Neuron (in vitro differentiated cells): ENCODE measurements around the gene CLECL1.
"Not testable (repeated sequence)": the region's sequence is repeated elsewhere in the genome, so short reads cannot be mapped to it uniquely, and the experiment has no call there.

Experiments
- H2AFZ ChIP-seq: one replicate; pipeline ENCODE4 v1.6.1; 2013; ENCODE audit warnings: low read depth, mild to moderate bottlenecking, inconsistent platforms, low read length, moderate library complexity
- H3K27me3 ChIP-seq: one replicate; pipeline ENCODE4 v1.6.1; 2013; ENCODE audit warnings: low read length; ENCODE audit not compliant: insufficient read depth
- H3K36me3 ChIP-seq: one replicate; pipeline ENCODE4 v1.6.1; 2013; ENCODE audit warnings: low read length; ENCODE audit not compliant: insufficient read depth
- H3K4me1 ChIP-seq: one replicate; pipeline ENCODE4 v1.6.1; 2013; ENCODE audit warnings: low read length; ENCODE audit not compliant: insufficient read depth
- H3K4me3 ChIP-seq: 2 replicates; pipeline ENCODE4 v1.5.1; 2013; ENCODE audit warnings: mild to moderate bottlenecking, low read length, moderate library complexity
- H3K9me3 ChIP-seq: one replicate; pipeline ENCODE4 v1.6.1; 2013; ENCODE audit warnings: low read length

The CLECL1 gene

DNA sequence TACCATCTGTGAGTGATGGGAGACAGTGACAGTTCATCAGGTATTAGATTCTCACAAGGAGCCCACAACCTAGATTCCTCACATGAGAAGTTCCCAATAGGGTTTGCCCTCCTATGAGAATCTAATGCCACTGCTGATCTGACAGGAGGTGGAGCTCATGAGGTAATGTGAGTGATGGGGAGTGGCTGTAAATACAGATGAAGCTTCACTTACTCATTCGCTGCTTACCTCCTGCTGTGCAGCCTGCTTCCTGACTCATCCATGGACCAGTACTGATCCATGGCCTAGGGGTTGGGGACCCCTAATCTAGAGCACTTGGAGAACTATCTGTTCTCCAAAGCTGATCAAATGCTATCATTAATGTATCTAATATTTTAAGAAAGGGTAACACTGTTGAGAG, 45.7 kb downstream of the CLECL1 start:
- Histone ChIP-seq H3K9me3 (peaks cover 5% of the 10 kb centered on the region), H3K27me3 (no peaks in the 10 kb centered on the region), H3K4me1 (no peaks in the 10 kb centered on the region), H3K36me3 (peaks cover 31% of the 10 kb centered on the region), H2AFZ (no peak overlapping the region), H3K4me3 (no peak overlapping the region)

DNA sequence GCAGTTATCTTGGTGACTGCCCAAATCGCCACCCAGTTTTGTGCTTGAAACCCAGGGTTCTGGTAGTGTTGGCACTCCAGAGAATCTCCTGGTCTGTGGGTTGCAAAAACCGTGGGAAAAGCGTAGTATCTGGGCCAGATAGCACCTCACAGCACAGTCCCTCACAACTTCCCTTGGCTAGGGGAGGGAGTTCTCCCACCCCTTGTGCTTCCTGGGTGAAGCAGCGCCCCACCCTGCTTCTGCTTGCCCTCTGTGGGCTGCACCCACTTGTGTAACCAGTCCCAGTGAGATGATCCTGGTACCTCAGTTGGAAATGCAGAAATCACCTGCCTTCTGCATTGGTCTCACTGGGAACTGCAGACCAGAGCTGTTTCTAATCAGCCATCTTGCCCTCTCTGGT, 47.0 kb downstream of the CLECL1 start:
- H3K36me3 ChIP-seq: peaks cover 26% of the 10 kb centered on the region
- no peak overlapping the region for H2AFZ ChIP-seq
- H3K9me3 ChIP-seq: peaks cover 5% of the 10 kb centered on the region
- H3K4me3 ChIP-seq: no peak overlapping the region
- no peaks in the 10 kb centered on the region for H3K4me1 ChIP-seq
- no peaks in the 10 kb centered on the region for H3K27me3 ChIP-seq

DNA sequence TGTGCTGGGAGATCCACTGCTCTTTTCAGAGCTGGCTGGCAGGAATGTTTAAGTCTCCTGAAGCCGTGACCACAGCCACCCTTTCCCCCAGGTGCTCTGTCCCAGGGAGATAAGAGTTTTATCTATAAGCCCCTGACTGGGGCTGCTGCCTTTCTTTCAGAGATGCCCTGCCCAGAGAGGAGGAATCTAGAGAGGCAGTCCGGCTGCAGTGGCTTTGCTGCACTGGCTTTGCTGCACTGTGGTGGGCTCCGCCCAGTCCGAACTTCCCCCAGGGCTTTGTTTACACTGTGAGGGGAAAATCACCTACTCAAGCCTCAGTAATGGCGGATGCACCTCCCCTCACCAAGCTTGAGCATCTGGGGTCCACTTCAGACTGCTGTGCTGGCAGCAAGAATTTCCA, 47.5 kb downstream of the CLECL1 start:
- H3K27me3 ChIP-seq, H3K4me1 ChIP-seq, H3K9me3 ChIP-seq, H2AFZ ChIP-seq, H3K4me3 ChIP-seq: not testable (repeated sequence)
- H3K36me3 ChIP-seq: peaks cover 25% of the 10 kb centered on the region

DNA sequence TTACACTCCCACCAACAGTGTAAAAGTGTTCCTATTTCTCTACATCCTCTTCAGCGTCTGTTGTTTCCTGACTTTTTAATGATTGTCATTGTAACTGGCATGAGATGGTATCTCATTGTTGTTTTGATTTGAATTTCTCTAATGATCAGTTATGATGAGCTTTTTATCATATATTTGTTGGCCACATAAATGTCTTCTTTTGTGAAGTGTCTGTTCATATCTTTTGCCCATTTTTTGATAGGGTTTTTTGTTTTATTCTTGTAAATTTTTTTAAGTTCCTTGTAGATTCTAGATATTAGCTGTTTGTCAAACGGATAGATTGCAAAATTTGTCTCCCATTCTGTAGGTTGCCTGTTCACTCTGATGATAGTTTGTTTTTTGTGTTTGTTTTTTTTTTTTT, 49.9 kb downstream of the CLECL1 start:
- not testable (repeated sequence) for H2AFZ ChIP-seq, H3K9me3 ChIP-seq, H3K4me1 ChIP-seq, H3K27me3 ChIP-seq, H3K4me3 ChIP-seq
- H3K36me3 ChIP-seq: peaks cover 13% of the 10 kb centered on the region

DNA sequence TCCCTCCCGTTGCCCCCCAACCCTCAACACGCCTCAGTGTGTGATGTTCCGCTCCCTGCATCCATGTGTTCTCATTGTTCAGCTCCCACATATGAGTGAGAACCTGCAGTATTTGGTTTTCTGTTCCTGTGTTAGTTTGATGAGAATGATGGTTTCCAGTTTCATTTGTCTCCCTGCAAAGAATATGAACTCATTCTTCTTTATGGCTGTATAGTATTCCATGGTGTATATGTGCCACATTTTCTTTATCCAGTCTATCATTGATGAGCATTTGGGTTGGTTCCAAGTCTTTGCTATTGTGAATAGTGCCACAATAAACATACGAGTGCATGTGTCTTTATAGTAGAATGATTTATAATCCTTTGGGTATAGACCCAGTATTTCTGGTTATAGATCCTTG, 50.4 kb downstream of the CLECL1 start:
- H3K4me3 ChIP-seq, H2AFZ ChIP-seq, H3K27me3 ChIP-seq, H3K4me1 ChIP-seq, H3K9me3 ChIP-seq: not testable (repeated sequence)
- peaks cover 13% of the 10 kb centered on the region for H3K36me3 ChIP-seq

DNA sequence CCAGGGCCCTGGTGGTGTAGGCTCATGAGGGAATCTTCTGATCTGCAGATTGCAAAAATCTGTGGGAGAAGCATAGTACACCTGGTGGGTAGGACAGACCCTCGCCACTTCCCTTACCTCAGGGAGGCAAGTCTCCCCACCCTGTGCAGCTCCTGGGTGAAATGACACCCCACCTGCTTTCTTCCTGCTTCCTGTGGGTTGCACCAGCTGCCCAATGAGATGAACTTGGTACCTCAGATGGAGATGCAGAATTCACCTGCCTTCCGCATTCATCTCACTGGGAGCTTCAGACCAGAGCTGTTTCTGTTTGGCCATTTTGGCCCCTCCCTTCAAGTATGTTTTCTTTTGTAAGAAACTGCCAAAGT, 58.7 kb downstream of the CLECL1 start:
- H3K9me3 ChIP-seq: peaks cover 2% of the 10 kb centered on the region
- H3K27me3 ChIP-seq: no peaks in the 10 kb centered on the region
- peaks cover 3% of the 10 kb centered on the region for H3K36me3 ChIP-seq
- H3K4me1 ChIP-seq: no peaks in the 10 kb centered on the region
- no peak overlapping the region for H3K4me3 ChIP-seq
- no peak overlapping the region for H2AFZ ChIP-seq

DNA sequence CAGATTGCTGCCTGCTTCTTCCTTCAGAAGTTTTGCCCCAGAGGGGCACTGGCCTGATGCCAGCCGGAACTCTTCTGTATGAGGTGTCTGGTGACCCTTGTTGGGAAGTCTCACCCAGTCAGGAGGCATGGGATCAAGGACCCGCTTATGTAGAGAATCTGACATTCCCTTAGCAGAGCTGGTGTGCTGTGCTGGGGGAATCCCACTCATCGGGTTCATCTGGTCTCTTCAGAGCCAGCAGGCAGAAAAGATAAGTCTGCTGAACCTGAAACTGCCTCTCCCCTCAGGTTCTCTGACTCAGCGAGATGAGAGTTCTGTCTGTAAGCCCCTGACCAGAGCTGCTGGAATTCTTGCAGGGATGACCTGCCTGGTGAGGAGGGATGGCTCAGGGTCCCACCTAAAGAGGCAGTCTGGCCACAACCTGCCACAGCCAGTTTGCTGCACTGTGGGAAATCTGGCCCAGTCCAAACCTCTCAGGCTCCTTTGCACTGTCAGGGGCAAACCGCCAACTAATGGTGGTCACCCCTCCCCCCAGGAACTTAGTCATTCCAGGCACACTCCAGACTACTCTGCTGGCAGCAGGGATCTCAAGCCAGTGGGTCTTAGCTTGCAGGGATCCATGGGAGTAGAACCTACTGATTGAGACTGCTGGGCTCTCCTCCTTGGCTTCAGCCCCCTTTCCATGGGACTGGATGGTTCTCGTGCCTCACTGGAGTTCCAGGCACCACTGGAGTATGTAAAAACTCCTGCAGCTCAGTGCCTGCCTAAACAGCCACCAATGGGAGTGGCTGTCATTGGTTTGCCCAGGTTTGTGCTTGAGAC, 59.3 kb downstream of the CLECL1 start:
- Histone ChIP-seq H3K9me3 (peaks cover 2% of the 10 kb centered on the region), H2AFZ (no peak overlapping the region), H3K4me1 (no peaks in the 10 kb centered on the region), H3K27me3 (no peaks in the 10 kb centered on the region), H3K36me3 (peaks cover 3% of the 10 kb centered on the region), H3K4me3 (no peak overlapping the region)
